ENCODE measurements around the gene FIZ1.

FIZ1 gene

DNA sequence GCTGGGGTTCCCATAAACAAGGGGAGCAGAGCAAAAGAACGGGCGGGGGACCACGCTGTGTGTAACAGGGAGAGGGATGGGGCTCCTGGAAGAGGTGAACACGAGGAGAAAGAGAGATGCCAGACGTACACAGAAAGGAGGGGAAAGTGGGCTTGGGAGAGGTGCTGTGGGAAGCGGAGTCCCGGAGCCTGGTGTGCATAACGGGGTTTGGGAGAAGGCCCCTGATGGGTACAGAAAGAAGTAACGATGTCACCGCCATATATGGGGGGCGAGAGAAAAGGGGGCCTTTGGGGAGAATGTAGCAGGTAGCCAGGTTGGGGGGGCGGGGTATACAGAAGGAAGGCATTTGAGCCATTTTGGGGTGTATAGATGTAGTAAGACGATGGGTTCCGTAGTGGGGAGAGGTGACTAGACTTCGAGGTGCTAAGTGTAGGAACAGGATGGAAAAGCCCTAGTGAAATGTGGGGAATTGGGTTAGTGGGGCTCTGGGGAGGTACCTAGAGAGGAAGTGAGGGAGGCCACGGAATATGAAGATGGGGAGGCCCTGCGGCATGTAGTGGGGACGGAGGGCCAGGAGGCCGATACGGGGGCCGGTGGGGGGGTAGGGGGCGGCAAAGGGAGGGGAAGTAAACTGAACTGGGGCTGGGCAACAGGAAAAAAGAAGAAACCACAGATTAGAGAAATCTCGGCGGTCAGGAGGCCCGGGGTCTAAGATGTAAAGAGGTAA lies 42.3 kb upstream of the FIZ1 start:
- TF ChIP-seq, protein P1, sequence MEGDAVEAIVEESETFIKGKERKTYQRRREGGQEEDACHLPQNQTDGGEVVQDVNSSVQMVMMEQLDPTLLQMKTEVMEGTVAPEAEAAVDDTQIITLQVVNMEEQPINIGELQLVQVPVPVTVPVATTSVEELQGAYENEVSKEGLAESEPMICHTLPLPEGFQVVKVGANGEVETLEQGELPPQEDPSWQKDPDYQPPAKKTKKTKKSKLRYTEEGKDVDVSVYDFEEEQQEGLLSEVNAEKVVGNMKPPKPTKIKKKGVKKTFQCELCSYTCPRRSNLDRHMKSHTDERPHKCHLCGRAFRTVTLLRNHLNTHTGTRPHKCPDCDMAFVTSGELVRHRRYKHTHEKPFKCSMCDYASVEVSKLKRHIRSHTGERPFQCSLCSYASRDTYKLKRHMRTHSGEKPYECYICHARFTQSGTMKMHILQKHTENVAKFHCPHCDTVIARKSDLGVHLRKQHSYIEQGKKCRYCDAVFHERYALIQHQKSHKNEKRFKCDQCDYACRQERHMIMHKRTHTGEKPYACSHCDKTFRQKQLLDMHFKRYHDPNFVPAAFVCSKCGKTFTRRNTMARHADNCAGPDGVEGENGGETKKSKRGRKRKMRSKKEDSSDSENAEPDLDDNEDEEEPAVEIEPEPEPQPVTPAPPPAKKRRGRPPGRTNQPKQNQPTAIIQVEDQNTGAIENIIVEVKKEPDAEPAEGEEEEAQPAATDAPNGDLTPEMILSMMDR (IDR thresholded peaks at IDR 0.05; ENCODE audit: control insufficient read depth, insufficient read depth, low read depth, low read length, missing control alignments), result no peak
- H3K4me3 ChIP-seq (ENCODE audit: control insufficient read depth, low read depth, low read length), result peak overlapping the region; percentile 73
- DNase-seq (ENCODE audit: low read depth), result no peak

DNA sequence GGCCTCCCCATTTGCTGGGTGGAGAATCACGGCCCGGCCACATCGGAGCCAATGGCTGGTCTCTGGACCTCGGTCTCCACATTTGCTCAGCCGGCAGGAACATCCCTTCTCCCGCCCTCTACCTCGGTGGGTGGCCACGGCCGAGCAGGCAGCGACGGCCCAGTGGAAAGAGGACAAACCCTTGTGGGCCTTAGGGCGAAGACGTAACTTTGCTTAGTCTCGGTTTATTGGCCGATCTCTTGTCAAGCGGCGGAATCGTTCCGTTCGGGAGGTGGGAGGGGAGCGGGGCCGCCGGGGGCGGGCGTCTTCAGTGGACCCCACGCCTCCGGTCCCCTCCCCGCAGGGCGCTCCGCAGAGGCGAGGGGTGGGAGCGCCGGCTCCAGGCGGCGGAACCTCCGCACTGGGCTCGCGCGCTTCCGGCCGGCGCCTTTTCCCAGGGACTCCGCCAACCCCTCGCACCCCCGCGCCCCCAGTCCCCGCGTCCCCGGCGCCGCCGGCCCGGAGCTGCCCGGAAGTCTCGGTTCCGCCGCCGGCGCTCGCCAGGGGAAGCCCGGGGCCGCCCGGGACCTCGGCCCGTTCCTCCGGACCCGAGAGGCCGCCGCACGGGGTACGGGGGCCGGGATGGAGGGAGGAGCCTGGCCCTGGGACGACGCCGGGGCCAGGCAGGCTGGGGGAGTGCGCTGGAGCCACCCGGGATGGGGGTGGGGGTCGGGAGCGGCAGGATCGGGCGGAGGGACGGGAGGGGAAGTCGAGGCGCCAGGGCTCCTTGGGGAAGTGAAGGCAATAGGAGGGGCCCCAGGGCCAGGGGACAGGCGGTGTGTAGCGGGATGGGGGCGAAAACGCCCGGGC lies 41.5 kb upstream of the FIZ1 start, which contains the start of gene ZNF580:
ZNF580 (plus strand) TSS at position 426 of the 849 bp plus-strand sequence. CDS start 1,507 bp downstream, outside the sequence.
- TF ChIP-seq, protein P1 (IDR thresholded peaks at IDR 0.05; ENCODE audit: control insufficient read depth, insufficient read depth, low read depth, low read length, missing control alignments), result no peak
- no peak for DNase-seq (ENCODE audit: low read depth)
- H3K4me3 ChIP-seq (ENCODE audit: control insufficient read depth, low read depth, low read length), result peak within 1 kb of the TSS; percentile 73

DNA sequence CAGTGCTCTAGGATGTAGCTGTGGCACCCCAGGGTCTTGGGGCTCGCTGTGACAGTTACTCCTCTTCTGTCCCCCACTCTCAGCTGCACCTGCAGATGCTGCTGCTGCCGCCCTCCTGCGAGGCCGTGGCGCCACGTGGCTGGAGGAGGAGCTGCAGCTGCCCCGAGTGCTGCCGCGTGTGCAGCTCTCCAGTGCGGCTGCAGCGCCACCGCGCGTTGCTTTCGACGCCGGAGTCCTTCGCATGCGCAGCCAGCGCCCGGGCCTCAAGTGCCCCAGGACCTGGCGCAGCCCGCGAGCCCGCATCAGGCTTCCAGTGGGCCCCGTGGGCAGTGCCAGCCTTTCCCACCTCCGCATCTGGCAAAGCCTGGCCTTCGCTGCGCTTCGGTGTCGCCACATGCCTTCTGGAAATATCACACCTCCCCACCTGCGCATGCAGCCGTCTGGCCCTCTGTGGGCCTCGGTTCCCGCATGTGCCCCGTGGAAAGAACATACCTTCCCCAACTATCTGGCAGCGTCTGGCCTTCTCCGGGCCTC lies 40.8 kb upstream of the FIZ1 start:
- no peak for DNase-seq (ENCODE audit: low read depth)
- H3K4me3 ChIP-seq (ENCODE audit: control insufficient read depth, low read depth, low read length), result peak overlapping the region; percentile 73
- TF ChIP-seq, protein P1 (IDR thresholded peaks at IDR 0.05; ENCODE audit: control insufficient read depth, insufficient read depth, low read depth, low read length, missing control alignments), result peak; percentile 57

DNA sequence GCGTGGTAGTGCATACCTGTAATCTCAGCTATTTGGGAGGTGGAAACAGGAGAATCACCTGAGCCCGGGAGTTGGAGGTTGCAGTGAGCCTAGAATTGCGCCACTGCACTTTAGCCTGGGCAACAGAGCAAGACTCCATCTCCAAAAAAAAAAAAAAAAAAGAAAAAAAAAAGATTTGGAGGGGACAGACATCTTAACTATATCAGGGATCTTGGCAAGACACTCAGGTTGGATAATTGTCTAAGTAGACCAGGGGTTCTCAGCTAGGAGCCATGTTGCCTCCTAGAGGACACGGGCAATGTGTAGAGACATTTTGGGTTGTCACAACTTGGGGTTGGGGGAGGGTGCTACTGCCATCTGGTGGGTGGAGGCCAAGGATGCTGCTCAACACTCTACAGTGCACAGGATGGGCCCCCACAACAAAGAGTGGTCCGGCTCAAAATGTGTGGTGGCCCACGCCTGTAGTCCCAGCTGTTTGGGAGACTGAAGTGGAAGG lies 39.6 kb upstream of the FIZ1 start:
- no peak for DNase-seq (ENCODE audit: low read depth)
- TF ChIP-seq, protein P1 (IDR thresholded peaks at IDR 0.05; ENCODE audit: control insufficient read depth, insufficient read depth, low read depth, low read length, missing control alignments), result peak; percentile 50
- H3K4me3 ChIP-seq (ENCODE audit: control insufficient read depth, low read depth, low read length), result no peak overlapping the region

DNA sequence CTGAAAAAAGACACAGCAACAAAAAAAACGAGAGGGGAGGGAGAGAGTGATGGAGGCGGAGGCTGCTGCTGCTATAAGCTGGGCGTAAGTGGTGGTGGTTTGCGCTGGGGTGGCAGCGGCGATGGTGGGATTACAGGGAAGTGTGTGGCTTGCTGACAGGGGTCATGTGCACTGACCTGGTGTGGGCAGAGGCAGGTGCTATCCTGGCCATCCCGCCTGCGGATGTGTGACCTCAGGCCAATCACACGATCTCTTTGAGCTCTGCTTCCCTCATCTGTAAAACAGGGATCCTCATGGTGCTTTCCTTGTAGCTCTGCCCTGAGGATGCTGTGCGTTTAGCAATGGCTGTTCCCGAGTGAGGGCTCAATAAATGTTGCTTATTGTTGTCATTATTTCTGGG lies 38.2 kb upstream of the FIZ1 start:
- no peak for DNase-seq (ENCODE audit: low read depth)
- TF ChIP-seq, protein P1 (IDR thresholded peaks at IDR 0.05; ENCODE audit: control insufficient read depth, insufficient read depth, low read depth, low read length, missing control alignments), result no peak

DNA sequence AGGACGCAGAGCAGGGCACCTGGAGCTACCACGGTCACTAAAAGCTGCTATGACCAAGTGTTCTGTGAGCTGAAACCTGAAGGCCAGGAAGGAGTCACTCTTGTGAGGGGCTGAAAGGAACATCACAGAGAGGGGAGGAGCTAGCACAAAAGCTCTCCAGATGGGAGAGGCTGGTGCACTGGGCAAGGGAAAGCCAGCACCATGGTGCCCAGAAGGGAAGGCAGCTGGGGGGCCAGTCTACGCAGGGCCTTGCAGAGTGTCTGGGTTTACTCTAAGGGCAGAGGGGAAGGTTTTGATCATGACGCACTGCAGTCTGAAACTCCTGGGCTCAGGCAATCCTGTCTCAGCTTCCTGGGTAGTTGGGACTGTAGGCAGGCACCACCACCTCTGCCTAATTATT lies 37.4 kb upstream of the FIZ1 start:
- H3K4me3 ChIP-seq (ENCODE audit: control insufficient read depth, low read depth, low read length), result no peak overlapping the region; the same call in 1 of the 2 replicates
- TF ChIP-seq, protein P1 (IDR thresholded peaks at IDR 0.05; ENCODE audit: control insufficient read depth, insufficient read depth, low read depth, low read length, missing control alignments), result no peak
- no peak for DNase-seq (ENCODE audit: low read depth)

More for the DNA sequence above, 38.2 kb upstream of the FIZ1 start:
- H3K4me3 ChIP-seq (ENCODE audit: control insufficient read depth, low read depth, low read length), result no peak overlapping the region

All from AG09309 (cell line).